GM11168 (cell line): ENCODE results near the gene KCTD20.

Experiments used
- in situ Hi-C: fragments of 300-500 bp; cut with MboI; formaldehyde crosslinking; loops from one replicate; pipeline ENCODE4 v1.12.0; 2022; ENCODE audit warnings: low sequenced_read_pairs; ENCODE audit not compliant: unreplicated experiment

Gene KCTD20

DNA sequence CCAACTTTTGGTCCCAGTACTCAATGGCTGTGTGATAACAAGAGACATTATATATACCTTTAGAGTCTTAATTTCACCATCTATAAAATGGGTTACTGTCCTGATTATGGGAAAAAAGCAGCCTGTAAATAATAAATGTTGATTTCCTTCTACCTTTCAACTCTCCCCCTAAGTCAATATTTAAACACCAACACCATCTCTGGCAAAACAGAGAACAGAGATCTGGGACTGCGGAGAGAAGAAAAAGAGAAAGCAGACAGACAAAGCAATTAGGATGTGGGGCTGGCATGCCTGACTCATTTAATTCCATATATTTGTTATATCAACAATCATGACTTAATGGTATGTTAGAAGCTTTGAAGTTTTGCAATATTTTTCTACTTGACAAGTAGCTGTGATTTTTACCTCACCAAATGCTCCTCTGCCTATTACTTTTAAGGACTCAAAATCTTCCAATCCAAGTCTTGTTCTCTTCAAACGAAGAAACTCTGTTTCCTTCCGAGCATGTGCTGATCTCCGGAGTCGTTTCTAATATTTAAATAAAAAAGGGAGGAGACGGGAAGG is 81.2 kb downstream of the KCTD20 start:
- in situ Hi-C loops = no loop called here

DNA sequence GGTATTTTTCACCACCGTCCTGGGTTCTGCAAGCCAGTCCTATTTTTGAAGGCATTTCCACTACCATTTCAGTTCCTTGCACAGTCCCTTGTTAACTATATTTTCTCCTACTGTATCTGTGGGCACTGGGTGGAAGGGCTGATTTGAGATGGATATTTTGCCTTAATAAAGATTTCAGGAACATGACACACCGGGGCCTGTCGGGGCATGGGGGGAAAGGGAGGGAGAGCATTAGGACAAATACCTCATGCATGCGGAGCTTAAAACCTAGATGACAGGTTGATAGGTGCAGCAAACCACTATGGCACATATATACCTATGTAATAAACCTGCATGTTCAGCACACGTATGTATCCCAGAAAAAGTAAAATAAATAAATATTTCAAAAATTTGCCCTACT is 82.1 kb downstream of the KCTD20 start:
- in situ Hi-C loops = no loop called here

DNA sequence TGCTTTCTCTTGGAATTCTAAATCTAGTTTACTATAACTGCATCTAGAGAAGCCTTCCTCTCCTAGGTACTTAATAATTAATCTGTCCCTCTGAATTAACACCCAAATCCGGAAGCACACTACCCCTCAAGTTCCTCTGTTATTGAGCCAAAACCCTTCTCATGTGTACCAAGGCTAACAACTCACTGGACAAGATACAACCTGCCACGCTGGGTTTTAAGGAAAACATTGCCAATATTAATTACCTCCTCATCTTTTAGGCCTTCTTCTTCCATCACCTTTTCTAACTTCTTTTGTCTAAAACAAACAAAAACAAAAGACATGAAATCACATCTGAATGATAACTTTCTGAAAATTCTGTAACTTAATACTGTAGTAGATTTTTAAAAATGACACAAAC is 82.5 kb downstream of the KCTD20 start:
- in situ Hi-C loops = no loop called here

DNA sequence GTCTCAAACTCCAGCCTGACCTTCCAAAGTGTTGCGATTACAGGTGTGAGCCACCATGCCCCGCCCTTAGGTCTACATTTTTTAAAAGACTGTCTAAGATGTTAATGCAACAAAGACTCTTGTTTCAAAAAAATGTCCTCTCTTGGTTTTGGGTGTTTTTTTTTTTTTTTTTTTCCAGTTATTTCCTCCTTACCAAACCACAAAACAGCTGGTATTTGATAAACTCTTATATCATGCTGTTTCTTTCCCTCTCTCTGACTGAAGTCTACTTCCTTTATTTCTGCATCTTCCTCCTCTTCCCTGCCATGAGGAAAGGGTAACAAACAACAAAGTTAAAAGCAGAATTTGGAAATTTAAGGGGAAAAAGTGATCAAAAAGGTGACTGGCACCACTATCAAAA is 83.3 kb downstream of the KCTD20 start:
- in situ Hi-C loops = no loop called here

DNA sequence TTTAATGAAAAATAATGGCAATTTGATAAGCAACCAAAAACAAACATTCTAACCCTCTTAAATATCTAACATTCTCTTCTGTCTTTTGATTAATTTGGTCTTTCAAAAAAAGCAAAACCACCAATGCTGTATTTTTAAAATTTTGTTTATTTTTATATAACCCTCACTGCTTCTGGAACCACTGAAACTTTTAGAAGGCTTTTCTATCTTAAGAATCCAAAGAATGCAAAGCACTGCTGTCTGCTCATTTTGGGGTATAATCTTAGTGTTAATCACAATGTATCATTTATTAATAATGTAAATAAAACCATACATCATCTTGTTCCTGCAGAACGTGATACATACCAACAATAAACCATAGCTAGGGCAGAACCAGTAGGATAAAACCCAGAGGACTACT is 90.5 kb downstream of the KCTD20 start:
- in situ Hi-C loops = no loop called here

DNA sequence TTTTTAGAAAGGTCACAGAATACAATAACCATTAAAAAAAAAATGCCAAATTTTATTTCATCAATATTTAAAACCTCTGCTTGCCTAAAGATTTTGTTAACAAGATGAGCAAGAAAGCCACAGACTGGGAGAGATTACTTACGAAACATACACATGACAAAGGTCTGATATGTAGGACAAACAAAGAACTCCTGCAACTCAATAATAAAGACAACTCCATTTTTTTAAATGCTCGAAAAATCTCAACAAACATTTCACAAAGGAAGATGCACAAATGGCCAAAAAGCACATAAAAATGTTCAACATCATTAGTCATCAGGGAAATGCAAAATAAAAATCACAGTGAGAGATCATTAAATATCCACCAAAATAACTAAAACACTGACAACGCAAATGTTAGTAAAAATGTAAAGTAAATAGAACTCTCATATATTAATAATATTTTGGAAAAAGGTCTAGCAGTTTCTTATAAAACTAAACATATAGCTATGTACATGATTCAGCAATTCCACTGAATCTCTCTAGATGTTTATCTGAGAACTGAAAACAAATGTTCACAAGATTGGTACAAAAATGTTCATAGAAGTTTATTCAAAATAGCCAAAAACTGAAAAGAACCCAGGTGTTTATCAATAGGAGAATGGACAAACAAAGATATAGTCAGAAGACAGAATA is 94.2 kb downstream of the KCTD20 start:
- in situ Hi-C loops = no loop called here

DNA sequence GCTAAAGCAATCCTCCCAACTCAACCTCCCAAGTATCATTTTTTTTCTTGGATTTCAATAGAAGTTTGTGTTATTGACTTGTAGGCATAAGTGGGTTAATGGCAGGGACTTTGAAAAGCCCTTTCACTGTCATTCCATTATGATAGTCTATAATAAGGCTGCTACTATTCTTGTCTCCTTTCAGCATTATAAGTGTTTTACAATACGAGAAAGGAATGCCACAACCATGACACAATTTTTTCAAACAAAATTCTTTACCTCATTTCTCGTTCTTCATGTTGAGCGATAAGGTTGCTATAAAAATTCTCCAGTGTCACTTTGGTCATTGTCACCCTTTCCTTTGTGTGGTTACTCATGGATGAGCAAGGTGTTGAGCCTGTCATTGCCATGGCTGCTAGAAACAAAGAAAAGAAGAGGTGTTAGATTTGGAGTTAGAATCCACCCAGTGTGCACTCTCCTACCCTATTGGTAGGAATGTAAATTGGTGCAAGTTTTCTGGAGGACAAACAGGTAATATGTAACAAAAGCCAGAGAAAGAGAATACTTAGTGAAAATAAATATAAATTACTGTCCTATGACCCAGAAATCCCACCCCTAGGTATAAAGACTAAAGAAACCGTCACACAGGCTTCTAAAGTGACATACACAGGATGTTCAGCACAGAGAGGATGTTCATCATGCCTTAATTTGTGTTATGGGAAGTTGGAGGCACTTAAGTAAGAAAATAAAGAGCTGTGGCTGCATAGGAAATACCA is 97.2 kb downstream of the KCTD20 start:
- in situ Hi-C loops = no loop called here
